Measurements from ENCODE around the gene PLA2G4F. TPM values are rescaled to one million over a fixed set of nuclear protein-coding genes. Genes with fewer than 3 reads are reported as not detected.

The PLA2G4F gene, protein sequence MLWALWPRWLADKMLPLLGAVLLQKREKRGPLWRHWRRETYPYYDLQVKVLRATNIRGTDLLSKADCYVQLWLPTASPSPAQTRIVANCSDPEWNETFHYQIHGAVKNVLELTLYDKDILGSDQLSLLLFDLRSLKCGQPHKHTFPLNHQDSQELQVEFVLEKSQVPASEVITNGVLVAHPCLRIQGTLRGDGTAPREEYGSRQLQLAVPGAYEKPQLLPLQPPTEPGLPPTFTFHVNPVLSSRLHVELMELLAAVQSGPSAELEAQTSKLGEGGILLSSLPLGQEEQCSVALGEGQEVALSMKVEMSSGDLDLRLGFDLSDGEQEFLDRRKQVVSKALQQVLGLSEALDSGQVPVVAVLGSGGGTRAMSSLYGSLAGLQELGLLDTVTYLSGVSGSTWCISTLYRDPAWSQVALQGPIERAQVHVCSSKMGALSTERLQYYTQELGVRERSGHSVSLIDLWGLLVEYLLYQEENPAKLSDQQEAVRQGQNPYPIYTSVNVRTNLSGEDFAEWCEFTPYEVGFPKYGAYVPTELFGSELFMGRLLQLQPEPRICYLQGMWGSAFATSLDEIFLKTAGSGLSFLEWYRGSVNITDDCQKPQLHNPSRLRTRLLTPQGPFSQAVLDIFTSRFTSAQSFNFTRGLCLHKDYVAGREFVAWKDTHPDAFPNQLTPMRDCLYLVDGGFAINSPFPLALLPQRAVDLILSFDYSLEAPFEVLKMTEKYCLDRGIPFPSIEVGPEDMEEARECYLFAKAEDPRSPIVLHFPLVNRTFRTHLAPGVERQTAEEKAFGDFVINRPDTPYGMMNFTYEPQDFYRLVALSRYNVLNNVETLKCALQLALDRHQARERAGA
- total RNA-seq, result not detected

DNA sequence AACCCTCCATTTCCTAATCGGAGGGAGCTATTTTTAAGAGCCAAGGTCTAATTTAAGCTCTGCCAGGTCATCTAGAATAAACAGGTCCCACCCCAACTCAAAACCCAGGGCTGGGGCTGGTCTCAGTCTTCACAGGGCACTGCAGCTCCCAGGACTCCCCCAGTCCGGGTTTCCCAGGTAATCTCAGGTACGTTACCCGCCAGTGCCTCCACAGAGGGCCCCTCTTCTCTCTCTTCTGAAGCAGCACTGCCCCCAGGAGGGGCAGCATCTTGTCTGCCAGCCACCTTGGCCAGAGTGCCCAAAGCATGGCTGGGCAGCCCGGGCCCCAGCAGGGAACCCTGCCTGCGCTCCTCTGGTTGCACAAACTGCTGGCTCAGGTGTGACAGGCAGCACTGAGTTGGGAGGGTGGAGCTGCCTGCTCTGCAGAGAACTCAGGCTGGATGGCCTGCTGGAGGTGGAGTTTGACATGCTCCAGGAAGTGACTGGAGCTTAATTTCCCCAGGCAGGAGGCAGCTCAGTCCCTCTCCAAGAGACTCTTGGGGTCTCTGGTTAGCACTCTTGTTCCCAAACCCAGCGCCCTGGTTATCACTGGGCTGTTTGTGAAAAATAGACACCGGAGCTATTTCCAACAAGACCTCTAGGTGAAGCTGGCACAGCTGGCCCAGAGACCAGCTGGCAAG is at the start of gene PLA2G4F:
Gene PLA2G4F, minus strand, starts transcription at position 394 of the 680 bp plus-strand sequence. Its CDS starts 87 bp downstream, at position 307.
- POLR2A ChIA-PET, result interaction anchor here (0.6 kb wide), 1 partner anchor 8 kb away, joined by 3 read pairs; no protein-coding TSS in a partner anchor
- Mint-ChIP-seq H3K4me1 (peaks cover 4% of the 10 kb centered on the region), H3K27ac (no peak within 1 kb of the TSS), H3K9me3 (no peaks in the 10 kb centered on the region), H3K27me3 (no peaks in the 10 kb centered on the region), H3K4me3 (no peak within 1 kb of the TSS), H3K36me3 (peaks cover 10% of the 10 kb centered on the region)
- DNase-seq (no peak), ATAC-seq (ENCODE audit: low read depth) (no peak)

DNA sequence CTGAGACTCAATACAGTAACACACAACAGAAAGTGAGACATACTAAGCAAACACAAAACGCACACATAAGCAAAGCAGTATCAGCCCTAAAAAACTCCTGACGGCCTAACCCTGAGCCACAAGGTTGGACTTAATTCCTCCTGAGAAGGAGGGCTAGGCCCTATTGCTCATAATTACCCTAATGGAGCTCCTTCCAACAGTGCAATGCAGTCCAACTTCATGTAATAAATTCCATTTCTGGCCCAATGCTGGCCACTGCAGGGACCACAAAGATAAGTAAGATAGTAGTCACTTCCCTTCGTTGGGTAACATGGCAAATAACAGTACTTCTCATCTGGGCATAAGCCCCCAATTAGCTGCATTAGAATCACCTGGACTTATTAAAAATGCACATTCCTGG is 47.5 kb upstream of the PLA2G4F start:
- Mint-ChIP-seq H3K4me1 (peaks cover 23% of the 10 kb centered on the region), H3K36me3 (peaks cover 9% of the 10 kb centered on the region), H3K9me3 (no peaks in the 10 kb centered on the region), H3K4me3 (no peak overlapping the region), H3K27me3 (no peaks in the 10 kb centered on the region), H3K27ac (no peak overlapping the region)
- POLR2A ChIA-PET, result no interaction called here
- ATAC-seq (ENCODE audit: low read depth) (no peak), DNase-seq (no peak)

DNA sequence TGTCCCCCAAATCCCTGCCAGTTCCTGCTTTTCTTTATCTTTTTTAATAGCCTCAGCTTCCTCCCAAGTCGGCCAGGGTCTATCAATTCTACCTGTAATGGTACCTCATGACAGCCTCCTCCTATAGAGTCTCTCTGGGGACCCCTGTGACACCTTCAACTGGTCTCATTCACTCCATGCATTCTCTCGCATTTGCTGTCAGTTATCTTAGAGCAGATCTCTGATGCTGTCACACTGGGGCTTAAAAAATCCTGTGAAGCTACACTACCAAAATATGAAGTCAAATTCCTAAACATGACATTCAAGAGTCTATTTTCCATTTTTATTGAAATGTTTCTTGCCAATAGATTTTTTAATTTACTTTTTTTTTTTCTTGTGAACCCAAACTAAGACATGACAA is 46.2 kb upstream of the PLA2G4F start:
- POLR2A ChIA-PET, result no interaction called here
- DNase-seq (no peak), ATAC-seq (ENCODE audit: low read depth) (no peak)
- no peaks in the 10 kb centered on the region for H3K27me3 Mint-ChIP-seq
- no peak overlapping the region for H3K27ac Mint-ChIP-seq
- H3K36me3 Mint-ChIP-seq, result peaks cover 10% of the 10 kb centered on the region
- H3K4me1 Mint-ChIP-seq, result peaks cover 20% of the 10 kb centered on the region
- H3K4me3 Mint-ChIP-seq, result no peak overlapping the region
- no peaks in the 10 kb centered on the region for H3K9me3 Mint-ChIP-seq

DNA sequence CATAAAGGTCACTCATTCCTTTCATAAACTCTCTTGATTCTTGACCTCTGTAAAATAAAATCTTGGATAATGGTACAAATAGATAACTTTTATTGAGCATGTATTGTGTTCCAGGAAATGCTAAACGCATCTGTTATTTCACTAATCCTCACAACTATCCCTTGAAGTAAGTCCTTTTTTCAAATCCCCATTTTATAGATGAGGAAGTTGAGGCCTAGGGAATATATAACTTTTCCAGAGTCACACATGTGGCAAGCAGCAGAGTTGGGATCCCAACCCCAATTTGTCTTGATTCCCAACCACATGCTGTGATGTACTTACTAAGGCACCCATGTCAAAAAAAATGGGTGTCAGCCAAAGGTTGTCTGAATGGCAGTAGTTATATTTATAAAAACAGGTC is 45.4 kb upstream of the PLA2G4F start:
- peaks cover 14% of the 10 kb centered on the region for H3K4me1 Mint-ChIP-seq
- H3K27me3 Mint-ChIP-seq, result no peaks in the 10 kb centered on the region
- POLR2A ChIA-PET, result no interaction called here
- H3K4me3 Mint-ChIP-seq, result no peak overlapping the region
- no peak overlapping the region for H3K27ac Mint-ChIP-seq
- no peaks in the 10 kb centered on the region for H3K9me3 Mint-ChIP-seq
- DNase-seq, result no peak
- peaks cover 17% of the 10 kb centered on the region for H3K36me3 Mint-ChIP-seq
- no peak for ATAC-seq (ENCODE audit: low read depth)

DNA sequence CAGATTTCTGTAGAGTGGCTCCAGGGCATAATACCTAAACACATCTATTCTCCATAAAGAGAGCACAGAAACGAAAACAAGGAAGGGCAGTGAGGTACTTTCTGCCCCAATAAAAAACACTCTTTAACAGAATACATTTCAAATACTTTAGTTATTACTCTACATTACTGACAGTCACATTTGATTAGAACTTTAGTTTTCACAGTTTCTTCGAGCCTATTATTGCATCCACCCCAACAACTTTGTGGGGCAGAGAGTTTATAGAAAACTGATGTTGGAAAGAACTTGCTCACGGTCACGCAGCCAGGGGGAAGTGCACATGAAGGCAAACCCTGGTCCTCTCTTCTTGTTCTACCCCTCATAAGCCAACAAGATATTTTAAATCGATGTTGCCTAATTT is 42.7 kb upstream of the PLA2G4F start:
- Mint-ChIP-seq H3K4me3 (no peak overlapping the region), H3K4me1 (peaks cover 1% of the 10 kb centered on the region), H3K27ac (no peak overlapping the region), H3K27me3 (no peaks in the 10 kb centered on the region), H3K36me3 (peaks cover 28% of the 10 kb centered on the region), H3K9me3 (peaks cover 2% of the 10 kb centered on the region)
- DNase-seq (no peak), ATAC-seq (ENCODE audit: low read depth) (no peak)
- POLR2A ChIA-PET, result interaction anchor here (0.6 to 2.0 kb wide), 2 partner anchors 9 to 12 kb away, joined by 4 to 9 read pairs; partner anchors contain the start of gene VPS39

DNA sequence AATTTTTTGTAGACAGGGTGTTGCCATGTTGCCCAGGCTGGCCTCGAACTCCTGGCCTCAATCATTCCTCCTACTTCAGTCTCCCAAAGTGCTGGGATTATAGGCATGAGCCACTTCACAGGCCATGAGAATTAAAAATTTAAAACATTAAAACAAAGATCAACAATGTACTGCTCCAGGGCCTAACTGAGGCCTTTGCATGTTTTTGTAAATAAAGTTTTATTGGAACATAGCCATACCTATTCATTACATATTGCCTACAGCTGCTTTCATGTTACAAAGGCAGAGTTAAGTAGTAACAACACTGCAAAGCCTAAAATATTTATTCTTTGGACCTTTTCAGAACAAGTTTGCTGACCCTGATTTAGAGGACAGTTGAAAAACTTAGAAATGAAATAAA is 42.1 kb upstream of the PLA2G4F start:
- H3K9me3 Mint-ChIP-seq, result peaks cover 2% of the 10 kb centered on the region
- ATAC-seq (ENCODE audit: low read depth) (no peak), DNase-seq (no peak)
- H3K36me3 Mint-ChIP-seq, result peaks cover 28% of the 10 kb centered on the region
- no peak overlapping the region for H3K27ac Mint-ChIP-seq
- no peaks in the 10 kb centered on the region for H3K27me3 Mint-ChIP-seq
- H3K4me3 Mint-ChIP-seq, result no peak overlapping the region
- POLR2A ChIA-PET, result interaction anchor here (0.6 to 2.0 kb wide), 2 partner anchors 10 to 12 kb away, joined by 4 to 9 read pairs; partner anchors contain the start of gene VPS39
- H3K4me1 Mint-ChIP-seq, result peaks cover under 1% of the 10 kb centered on the region

DNA sequence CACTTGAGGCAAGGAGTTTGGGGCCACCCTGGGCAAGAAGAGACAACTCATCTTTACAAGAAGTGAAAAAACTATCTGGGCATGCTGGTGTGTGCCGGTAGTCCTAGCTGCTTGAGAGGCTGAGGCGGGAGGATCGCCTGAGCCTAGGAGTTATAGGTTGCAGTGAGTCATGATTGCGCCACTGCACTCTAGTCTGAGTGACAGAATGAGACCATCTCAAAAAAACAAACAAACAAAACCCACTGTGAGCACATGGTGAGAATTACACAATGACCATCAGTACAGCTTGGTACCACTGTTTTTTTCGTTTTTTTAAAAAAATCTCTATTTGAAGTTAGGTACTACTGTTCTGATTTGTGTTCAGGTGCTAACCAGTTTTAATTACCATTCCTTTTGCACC is 38.1 kb upstream of the PLA2G4F start:
- H3K9me3 Mint-ChIP-seq, result peaks cover 2% of the 10 kb centered on the region
- no peak overlapping the region for H3K27ac Mint-ChIP-seq
- POLR2A ChIA-PET, result no interaction called here
- H3K36me3 Mint-ChIP-seq, result peaks cover 38% of the 10 kb centered on the region
- DNase-seq (no peak), ATAC-seq (ENCODE audit: low read depth) (no peak)
- peaks cover 11% of the 10 kb centered on the region for H3K4me1 Mint-ChIP-seq
- no peaks in the 10 kb centered on the region for H3K27me3 Mint-ChIP-seq
- H3K4me3 Mint-ChIP-seq, result no peak overlapping the region

DNA sequence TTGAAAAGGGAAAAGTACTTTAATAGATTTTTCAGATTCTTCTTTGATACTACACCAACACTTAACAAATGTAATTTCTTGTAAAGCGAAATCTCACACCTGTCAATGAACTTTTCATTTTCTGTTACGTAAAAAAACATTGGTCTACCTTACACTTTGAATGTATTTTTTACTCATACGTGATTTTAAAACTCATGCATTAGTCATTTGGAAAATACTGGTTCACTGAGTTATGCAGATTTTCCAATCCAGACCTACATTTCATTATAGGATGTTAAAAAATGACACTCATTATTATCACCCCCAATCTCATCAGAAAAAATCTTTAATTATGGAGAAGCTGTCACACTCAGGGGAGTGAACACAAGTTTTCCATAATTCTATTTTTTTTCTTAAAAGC is 36.9 kb upstream of the PLA2G4F start:
- ATAC-seq (ENCODE audit: low read depth), result no peak

DNA sequence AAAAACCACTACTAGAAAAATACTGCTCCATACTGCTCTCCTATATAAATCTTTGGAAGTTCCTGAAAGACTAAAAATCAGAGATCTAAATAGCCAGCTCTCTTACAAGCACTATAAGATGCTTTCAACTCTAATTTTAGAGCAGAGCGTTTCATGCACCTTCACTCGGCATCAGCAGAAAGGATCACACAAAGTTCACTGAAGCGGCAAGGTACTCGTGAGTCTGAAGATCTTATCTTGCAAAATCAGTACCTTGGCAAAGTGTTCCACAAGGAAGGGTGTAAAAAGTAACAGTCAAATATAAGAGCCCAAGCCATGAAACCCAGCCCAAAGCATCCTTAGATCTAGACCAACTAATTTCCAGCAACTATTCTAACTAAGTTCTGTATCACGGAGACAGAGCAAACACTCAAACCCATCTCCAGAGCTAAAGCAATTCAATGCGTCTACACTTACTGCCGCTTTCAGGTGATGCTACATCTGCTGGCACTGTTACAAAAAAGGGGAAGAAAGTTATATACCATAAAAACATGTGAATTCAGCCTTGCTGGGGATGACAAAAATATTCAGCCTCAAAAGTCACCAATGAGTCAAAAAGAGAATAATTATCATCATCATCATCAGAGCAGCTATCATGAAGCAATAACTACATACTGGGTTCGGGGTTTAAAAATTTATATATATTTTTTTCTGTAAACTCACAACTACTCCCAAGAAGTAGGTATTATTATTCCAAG is 35.3 kb upstream of the PLA2G4F start:
- peaks cover 2% of the 10 kb centered on the region for H3K9me3 Mint-ChIP-seq
- no peak for ATAC-seq (ENCODE audit: low read depth)
- POLR2A ChIA-PET, result interaction anchor here (1.5 kb wide), 1 partner anchor 17 kb away, joined by 3 read pairs; the partner anchor contains the start of gene VPS39
- peaks cover 37% of the 10 kb centered on the region for H3K36me3 Mint-ChIP-seq
- no peak overlapping the region for H3K4me3 Mint-ChIP-seq
- H3K27ac Mint-ChIP-seq, result no peak overlapping the region
- H3K4me1 Mint-ChIP-seq, result peaks cover 11% of the 10 kb centered on the region
- no peaks in the 10 kb centered on the region for H3K27me3 Mint-ChIP-seq
- DNase-seq, result no peak

More for the DNA sequence above, 36.9 kb upstream of the PLA2G4F start:
- POLR2A ChIA-PET, result interaction anchor here (0.7 kb wide), 1 partner anchor 35 kb away, joined by 3 read pairs; no protein-coding TSS in a partner anchor
- Mint-ChIP-seq H3K36me3 (peaks cover 45% of the 10 kb centered on the region), H3K27ac (no peak overlapping the region), H3K4me3 (no peak overlapping the region), H3K27me3 (no peaks in the 10 kb centered on the region), H3K4me1 (peaks cover 11% of the 10 kb centered on the region), H3K9me3 (peaks cover 2% of the 10 kb centered on the region)
- no peak for DNase-seq

DNA sequence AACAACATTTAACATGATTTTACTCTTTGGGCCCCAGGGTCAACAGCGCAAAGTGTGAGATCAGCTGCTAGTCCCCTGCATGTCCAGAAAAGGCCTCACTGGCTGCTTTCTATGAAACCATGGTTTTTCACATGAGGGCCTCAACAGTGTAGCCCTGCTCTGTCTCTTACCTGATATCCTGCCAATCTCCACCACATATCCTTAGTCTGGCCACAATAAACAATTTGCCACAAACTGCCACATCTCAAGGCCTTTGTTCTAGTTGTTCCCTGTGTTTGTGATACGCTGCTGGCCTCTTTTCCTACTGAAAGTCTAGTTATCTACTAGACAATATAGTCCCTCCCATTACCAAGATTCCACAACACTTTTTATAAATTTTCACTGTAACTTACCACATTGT is 33.9 kb upstream of the PLA2G4F start:
- Mint-ChIP-seq H3K4me1 (peaks cover 11% of the 10 kb centered on the region), H3K4me3 (no peak overlapping the region), H3K9me3 (no peaks in the 10 kb centered on the region), H3K27ac (peak overlapping the region; percentile 54), H3K27me3 (no peaks in the 10 kb centered on the region), H3K36me3 (peaks cover 35% of the 10 kb centered on the region)
- DNase-seq (no peak), ATAC-seq (ENCODE audit: low read depth) (peak; percentile 69)
- POLR2A ChIA-PET, result no interaction called here

DNA sequence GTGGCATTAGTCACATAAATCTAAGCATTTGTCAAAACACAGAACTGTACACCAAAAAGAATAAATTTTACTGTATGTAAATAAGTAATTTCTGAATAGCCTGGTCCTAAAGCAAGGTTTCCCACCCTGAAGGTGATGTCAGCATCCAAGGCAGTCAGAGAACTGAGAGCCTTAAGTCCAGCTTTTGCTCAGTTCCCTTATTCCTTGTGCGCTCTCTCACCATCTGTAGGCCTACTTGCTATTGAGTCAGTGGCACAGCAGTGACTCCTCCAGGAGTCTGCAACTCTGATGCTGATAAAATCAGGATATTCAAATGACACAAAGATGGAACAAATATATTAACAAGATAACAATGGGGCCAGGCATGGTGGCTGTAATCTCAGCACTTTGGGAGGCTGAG is 29.4 kb upstream of the PLA2G4F start:
- ATAC-seq (ENCODE audit: low read depth) (no peak), DNase-seq (no peak)
- POLR2A ChIA-PET, result interaction anchor here (0.6 kb wide), 1 partner anchor 921 kb away, joined by 5 read pairs; no protein-coding TSS in a partner anchor
- Mint-ChIP-seq H3K27me3 (no peaks in the 10 kb centered on the region), H3K4me3 (no peak overlapping the region), H3K36me3 (peaks cover 32% of the 10 kb centered on the region), H3K9me3 (no peaks in the 10 kb centered on the region), H3K4me1 (peaks cover 6% of the 10 kb centered on the region), H3K27ac (no peak overlapping the region)

DNA sequence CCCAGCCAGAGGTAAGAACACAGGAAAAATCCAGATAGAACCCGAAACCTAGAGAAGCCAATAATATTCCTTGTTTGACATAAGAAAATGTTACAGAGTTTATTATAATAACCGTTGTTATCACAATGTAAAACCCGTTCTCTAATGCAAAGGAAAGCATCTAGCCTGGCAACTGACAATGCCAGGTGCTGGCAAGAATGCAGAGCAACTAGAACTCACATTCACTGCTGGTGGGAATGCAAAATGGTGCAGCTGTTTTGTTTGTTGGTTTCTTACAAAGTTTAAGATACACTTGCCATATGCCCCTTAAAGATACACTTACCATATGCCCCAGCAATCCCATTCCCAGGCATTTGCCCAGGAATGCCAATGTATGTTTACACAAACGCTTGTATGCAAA is 28.3 kb upstream of the PLA2G4F start:
- no peaks in the 10 kb centered on the region for H3K9me3 Mint-ChIP-seq
- no peak for DNase-seq
- H3K27ac Mint-ChIP-seq, result no peak overlapping the region
- peaks cover 28% of the 10 kb centered on the region for H3K36me3 Mint-ChIP-seq
- no peak overlapping the region for H3K4me3 Mint-ChIP-seq
- POLR2A ChIA-PET, result no interaction called here
- H3K27me3 Mint-ChIP-seq, result no peaks in the 10 kb centered on the region
- no peak for ATAC-seq (ENCODE audit: low read depth)
- H3K4me1 Mint-ChIP-seq, result no peaks in the 10 kb centered on the region
